Brain microvascular endothelial cell (primary cell): ENCODE results near the gene ACSL3.

ENCODE experiments used
- DNase-seq: peaks from one replicate; pipeline ENCODE4 v3.0.0-alpha.2; 2020
- H3K27ac ChIP-seq: fragments of 250-450 bp; sonication (Bioruptor Pico); 2 replicates; pipeline ENCODE4 v1.5.1; 2020; ENCODE audit warnings: mild to moderate bottlenecking, moderate library complexity
- H3K27me3 ChIP-seq: fragments of 250-450 bp; sonication (Bioruptor Pico); replicated peaks from 2 replicates; pipeline ENCODE4 v1.5.1; 2020; ENCODE audit warnings: mild to moderate bottlenecking
- H3K36me3 ChIP-seq: fragments of 250-450 bp; sonication (Bioruptor Pico); replicated peaks from 2 replicates; pipeline ENCODE4 v1.5.1; 2020; ENCODE audit warnings: mild to moderate bottlenecking
- H3K4me3 ChIP-seq: 2 replicates; pipeline ENCODE4 v1.5.1; 2011; ENCODE audit warnings: low read depth, mild to moderate bottlenecking, control low read depth, low read length, moderate library complexity
- CTCF ChIP-seq: IDR thresholded peaks from 2 replicates; pipeline ENCODE4 v1.5.1; 2011; ENCODE audit warnings: low read depth, mild to moderate bottlenecking, moderate library complexity, low read length, control low read depth, inconsistent platforms; ENCODE audit errors: missing control alignments
- in situ Hi-C: cut with HindIII; loops from 2 replicates; pipeline ENCODE4 v1.10.0; 2017; ENCODE audit warnings: low sequenced_read_pairs, low pct_ligation_motif_present

ACSL3 gene

GRCh38 chr2:222882484-222882928 is 21.7 kb downstream of the ACSL3 start:
- in situ Hi-C loops: no loop called here
- no peak for TF ChIP-seq CTCF
- no peaks in the 10 kb centered on the region for H3K36me3 ChIP-seq
- no peaks in the 10 kb centered on the region for H3K27me3 ChIP-seq
- H3K27ac ChIP-seq: no peak overlapping the region
- H3K4me3 ChIP-seq: no peak overlapping the region
- DNase-seq: no peak

- no peaks in the 10 kb centered on the region for H3K27me3 ChIP-seq
- H3K36me3 ChIP-seq: no peaks in the 10 kb centered on the region
- no peak for DNase-seq
- no peak for TF ChIP-seq CTCF
- in situ Hi-C loops: no loop called here
- H3K4me3 ChIP-seq: no peak overlapping the region
- no peak overlapping the region for H3K27ac ChIP-seq
Measured at GRCh38 chr2:222883420-222883819, 22.6 kb downstream of the ACSL3 start.

- no peaks in the 10 kb centered on the region for H3K27me3 ChIP-seq
- H3K36me3 ChIP-seq: peaks cover 2% of the 10 kb centered on the region
- no peak for DNase-seq
- H3K27ac ChIP-seq: no peak overlapping the region
- H3K4me3 ChIP-seq: no peak overlapping the region
- no peak for TF ChIP-seq CTCF
- in situ Hi-C loops: no loop called here
Measured at GRCh38 chr2:222884114-222884771, 23.4 kb downstream of the ACSL3 start.

GRCh38 chr2:222884805-222885424 is 24.1 kb downstream of the ACSL3 start:
- DNase-seq: no peak
- no peak for TF ChIP-seq CTCF
- H3K27me3 ChIP-seq: no peaks in the 10 kb centered on the region
- H3K36me3 ChIP-seq: peaks cover 4% of the 10 kb centered on the region
- no peak overlapping the region for H3K27ac ChIP-seq
- H3K4me3 ChIP-seq: no peak overlapping the region
- in situ Hi-C loops: no loop called here

- Histone ChIP-seq H3K4me3 (no peak overlapping the region), H3K27ac (no peak overlapping the region), H3K36me3 (peaks cover 4% of the 10 kb centered on the region), H3K27me3 (no peaks in the 10 kb centered on the region)
- in situ Hi-C loops: no loop called here
- no peak for TF ChIP-seq CTCF
- no peak for DNase-seq
Measured at GRCh38 chr2:222887124-222887523, 26.3 kb downstream of the ACSL3 start.
